ENCODE data around the gene EDIL3.

The EDIL3 gene

GRCh38 chr5:84384604-84385575 is at the start of gene EDIL3:
Gene EDIL3, minus strand, starts transcription at chr5:84384880. Its CDS starts 506 bp downstream, at chr5:84384374.
- DNase-seq (ENCODE audit: low spot score), result no peak

- no peak for DNase-seq (ENCODE audit: low spot score)
Measured at GRCh38 chr5:84433461-84433860, 48.8 kb upstream of the EDIL3 start.

DNA sequence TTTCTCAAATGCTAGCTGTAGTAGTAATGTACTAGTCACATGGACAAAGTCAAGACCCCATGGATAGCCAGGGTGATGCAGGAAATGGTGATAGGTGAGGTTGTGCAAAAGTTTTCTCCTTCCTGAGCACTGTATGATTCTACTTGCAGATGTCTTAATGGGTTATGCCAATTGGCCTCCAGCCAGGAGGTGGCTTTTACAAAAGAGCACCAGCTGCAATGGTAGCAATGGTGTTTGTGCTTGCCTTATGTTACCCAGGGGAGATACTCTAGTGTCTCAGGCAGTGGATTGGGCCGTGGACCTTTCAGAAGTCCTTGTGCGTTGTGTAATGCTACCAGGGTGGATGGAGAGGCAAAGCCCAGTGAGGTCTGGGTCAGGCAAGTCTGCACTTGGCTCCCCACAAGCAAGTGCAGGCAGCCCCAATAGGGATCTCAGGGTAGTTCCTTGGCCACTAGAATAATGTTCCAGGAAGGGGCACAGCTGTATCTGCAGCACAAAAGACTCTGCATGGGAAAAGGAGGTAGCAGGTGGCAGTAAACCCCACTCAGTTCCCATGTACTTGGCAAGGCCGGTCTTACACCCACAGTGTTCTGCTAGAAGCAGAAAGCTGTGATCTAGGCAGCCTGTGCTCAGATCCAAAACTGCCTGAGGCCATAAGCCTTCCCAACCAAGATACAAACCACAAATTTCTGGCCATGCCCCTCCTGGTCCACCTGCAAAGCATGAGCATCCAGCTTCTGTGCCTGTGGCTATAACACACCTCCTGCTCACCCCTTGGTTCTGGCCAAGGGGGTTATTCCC is 46.4 kb upstream of the EDIL3 start:
- DNase-seq (ENCODE audit: low spot score), result no peak

DNA sequence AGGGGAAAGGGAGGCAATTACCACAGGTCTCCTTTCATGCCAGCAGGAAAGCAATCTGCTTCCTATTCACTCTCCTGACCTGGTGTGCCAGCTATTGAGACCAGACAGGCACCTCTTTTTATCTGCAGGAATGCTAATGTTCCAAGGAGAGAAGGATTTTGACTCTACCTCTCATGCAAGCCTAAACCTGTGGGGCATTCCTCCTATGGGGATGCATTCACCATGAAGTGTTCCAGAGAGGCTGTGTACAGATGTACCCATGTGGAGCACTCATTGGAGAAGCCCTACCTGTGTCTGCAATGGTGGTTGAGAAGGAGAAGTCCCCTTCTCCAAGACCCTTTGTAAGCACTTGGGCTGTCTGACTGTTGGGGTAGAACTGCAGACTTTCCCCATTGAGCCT is 45.4 kb upstream of the EDIL3 start:
- DNase-seq (ENCODE audit: low spot score), result no peak

DNA sequence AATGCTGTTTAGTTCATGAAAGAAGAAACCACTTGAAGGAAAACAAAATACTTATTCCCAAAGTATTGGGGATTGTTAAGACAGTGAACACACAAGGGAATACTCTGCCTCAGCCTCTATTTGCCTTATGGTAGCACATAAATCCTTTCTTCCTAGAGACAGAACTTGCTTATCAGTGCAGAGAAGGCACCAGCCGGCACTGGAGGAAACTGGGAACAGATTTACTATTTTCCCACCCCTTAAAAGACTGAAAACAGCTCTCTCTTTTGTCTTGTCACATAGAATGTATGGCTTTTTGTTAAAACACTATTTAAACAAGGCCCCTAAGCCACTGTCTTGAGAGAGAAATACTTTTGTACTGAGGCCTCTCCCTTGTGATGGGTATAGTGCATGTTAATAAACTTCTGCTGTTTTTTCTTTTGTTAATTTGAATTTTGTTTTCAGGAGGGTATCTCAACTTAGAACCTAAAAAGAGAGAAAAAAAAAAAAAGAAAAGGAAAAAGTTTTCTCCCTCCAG is 40.7 kb upstream of the EDIL3 start:
- DNase-seq (ENCODE audit: low spot score), result no peak

GRCh38 chr5:84419742-84420141 is 35.1 kb upstream of the EDIL3 start:
- DNase-seq (ENCODE audit: low spot score), result no peak

GRCh38 chr5:84411832-84412605 is 27.3 kb upstream of the EDIL3 start:
- no peak for DNase-seq (ENCODE audit: low spot score)

DNA sequence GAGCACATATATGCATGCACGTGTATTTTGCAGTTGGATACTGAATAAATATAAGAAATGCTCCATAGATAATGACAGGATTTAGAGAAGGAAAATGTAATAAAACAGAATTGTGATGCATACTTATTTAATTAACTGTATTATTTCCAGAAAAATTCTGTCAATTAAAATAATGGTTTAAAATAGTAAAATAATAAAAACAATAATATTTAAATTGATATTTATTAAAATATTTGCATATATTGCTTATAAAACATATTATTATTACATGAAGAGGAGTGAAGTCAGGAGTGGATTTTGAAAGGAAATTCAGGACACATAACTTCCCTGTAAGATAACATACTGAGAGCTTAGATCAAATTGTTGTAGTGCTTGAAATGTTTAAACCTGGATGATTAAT is 21.4 kb upstream of the EDIL3 start:
- no peak for DNase-seq (ENCODE audit: low spot score)

- DNase-seq (ENCODE audit: low spot score), result no peak
Measured at GRCh38 chr5:84403773-84404172, 19.1 kb upstream of the EDIL3 start.

DNA sequence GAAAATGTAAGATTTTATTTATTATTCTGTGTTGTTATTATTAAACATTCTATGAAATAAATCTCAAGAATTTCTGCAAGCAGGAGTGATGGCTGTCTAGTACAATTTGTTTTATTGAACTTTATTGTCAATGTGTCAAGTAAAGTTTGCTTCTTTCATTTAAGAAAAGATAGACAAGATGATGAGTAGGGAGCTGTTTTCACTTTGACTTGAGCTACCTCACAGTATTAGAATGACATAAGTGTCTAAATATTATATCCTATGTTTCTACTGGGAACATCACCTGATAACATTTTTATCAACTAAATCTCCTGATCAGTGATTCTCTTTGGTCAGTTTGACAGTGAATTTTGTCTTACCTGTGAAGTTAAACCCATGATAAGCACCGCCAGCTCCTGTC is 12.7 kb upstream of the EDIL3 start:
- DNase-seq (ENCODE audit: low spot score), result no peak

GRCh38 chr5:84393969-84394368 is 9.3 kb upstream of the EDIL3 start:
- DNase-seq (ENCODE audit: low spot score), result no peak

- DNase-seq (ENCODE audit: low spot score), result no peak
Measured at GRCh38 chr5:84392836-84393235, 8.2 kb upstream of the EDIL3 start.

GRCh38 chr5:84385705-84386104 is 1.0 kb upstream of the EDIL3 start:
- no peak for DNase-seq (ENCODE audit: low spot score)

DNA sequence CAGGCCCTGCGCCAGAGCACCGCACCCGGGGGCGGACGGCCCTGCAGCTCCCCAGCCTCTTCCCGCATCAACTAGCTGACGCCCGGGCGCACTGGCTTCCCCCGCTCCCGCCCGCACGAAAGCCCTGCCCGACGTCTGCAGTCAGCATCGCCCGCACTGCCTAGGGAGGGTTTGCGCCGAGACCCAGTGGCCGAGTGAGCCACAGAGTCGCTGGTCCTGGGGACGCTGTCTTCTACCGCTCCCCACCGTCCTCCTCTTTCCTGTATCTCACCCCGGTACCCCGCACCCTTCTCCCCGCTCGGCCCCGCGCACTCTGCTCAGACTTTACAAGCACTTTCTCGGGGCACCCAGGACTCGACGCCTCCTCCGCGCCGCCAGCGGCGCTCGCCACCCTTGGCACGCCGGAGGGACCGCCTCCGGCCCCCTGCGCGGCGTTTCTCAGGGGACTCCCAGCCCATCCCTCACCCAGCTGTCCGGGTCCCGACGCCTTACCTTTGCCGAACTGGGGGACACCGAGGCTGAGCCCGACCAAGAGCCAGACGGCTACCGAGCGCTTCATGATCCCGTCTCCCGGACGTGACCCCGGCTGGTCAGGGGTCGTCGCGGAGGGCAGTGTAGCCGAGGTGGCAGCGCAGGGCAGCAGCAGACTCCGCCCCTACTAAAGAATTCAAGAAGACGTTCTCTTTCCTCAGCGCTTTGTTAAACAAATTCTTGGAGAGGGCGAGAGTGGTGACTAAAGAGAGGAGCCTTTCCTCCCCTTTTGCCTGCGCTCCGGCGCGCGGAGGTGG is 670 bp downstream of the EDIL3 start:
- no peak for DNase-seq (ENCODE audit: low spot score)

DNA sequence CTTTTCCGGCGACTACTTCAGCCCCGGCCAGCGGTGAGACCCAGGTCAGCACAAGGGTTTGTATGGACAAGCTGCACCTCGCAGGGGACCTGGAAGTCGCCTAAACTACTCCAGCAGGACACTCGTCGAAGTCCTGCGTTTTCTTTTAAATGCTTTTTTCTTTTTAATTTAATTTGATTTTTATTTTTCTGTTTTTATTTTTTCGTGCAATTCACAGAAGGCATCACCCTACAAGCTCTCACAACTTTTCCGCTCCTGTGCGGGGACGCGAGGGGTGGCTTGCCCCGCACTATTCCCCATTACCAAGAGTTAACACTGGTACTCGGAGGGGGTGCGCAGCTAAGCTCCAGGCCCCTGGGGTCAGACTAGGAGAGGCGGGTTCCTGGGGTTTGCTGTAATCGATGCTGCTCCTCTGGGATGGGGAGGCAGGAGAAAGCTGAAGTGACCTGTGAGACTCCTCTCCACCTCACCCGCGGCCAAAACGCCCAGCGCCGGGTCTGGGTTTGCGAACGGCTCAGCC is 1.3 kb downstream of the EDIL3 start:
- no peak for DNase-seq (ENCODE audit: low spot score)

- DNase-seq (ENCODE audit: low spot score), result peak; percentile 59
Measured at GRCh38 chr5:84382363-84383295, 2.1 kb downstream of the EDIL3 start.

DNA sequence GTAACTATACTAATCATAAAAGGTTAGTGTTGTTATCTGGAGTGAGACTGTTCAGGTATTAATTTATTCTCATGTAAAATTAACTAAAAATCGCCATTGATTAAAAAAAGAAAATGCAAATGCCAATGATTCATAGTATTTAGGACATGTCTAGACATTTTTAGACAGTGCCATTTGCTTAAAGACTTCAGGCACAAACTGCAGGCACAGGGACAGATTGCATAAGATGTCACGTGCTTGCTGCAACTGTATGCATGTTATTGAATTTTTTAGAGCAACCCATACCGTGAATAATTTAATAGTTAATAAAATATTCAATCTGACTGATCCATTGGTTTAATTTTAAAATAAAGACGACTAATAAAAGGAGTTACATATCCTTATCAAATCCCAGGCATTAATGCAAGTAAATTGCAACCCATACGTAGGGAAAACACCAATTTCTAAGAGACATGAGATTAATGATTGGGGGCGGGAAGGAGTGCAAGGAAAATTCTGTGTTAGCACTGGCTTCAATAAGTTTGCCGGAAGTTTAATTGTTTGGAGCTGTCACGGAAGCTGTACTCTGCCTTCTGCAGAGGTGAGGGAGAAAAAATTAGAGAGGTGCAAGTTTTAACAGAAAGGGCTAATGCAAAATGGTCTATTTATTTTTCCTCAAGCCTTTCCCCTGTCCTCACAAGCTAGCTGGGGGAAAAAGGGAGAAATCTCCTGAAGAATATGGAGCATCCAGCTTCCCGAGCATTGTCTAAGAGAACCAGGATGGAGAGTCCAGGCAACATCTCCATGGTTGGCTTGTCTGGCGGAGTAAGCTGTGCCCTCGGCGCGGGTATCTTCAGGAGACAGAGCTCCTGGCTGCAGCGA is 2.9 kb downstream of the EDIL3 start:
- peak; percentile 27 for DNase-seq (ENCODE audit: low spot score)

DNA sequence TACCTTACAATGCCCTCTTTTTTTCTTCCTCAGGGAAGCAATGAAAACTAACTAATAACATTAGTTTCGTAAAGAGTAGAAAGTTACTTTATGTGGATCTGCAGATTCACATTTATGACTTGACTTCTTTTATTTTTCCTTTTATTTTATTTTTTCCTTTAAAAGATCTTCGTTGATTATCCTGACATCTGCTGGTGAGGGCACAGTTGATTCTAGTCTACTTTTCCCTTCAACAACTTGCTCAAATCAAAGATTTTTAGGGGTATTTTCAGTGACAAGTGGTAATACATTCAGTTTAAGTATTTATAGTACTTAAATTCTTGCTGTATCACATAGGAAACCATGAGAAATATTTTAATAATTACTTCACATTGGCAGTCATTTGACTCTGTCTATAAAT is 4.9 kb downstream of the EDIL3 start:
- no peak for DNase-seq (ENCODE audit: low spot score)

GRCh38 chr5:84378961-84379360 is 5.7 kb downstream of the EDIL3 start:
- DNase-seq (ENCODE audit: low spot score), result no peak
